GM12874 (cell line): Measurements from ENCODE around the gene LNX2.

Experiments
- TF ChIP-seq, protein P1 (sequence below): IDR thresholded peaks from 2 replicates; pipeline ENCODE4 v1.5.1; 2011; ENCODE audit warnings: low read depth, mild to moderate bottlenecking, control low read depth, low read length, moderate library complexity; ENCODE audit not compliant: insufficient read depth

Gene LNX2

GRCh38 chr13:27650312-27650711 is 30.0 kb upstream of the LNX2 start:
- TF ChIP-seq, protein P1, sequence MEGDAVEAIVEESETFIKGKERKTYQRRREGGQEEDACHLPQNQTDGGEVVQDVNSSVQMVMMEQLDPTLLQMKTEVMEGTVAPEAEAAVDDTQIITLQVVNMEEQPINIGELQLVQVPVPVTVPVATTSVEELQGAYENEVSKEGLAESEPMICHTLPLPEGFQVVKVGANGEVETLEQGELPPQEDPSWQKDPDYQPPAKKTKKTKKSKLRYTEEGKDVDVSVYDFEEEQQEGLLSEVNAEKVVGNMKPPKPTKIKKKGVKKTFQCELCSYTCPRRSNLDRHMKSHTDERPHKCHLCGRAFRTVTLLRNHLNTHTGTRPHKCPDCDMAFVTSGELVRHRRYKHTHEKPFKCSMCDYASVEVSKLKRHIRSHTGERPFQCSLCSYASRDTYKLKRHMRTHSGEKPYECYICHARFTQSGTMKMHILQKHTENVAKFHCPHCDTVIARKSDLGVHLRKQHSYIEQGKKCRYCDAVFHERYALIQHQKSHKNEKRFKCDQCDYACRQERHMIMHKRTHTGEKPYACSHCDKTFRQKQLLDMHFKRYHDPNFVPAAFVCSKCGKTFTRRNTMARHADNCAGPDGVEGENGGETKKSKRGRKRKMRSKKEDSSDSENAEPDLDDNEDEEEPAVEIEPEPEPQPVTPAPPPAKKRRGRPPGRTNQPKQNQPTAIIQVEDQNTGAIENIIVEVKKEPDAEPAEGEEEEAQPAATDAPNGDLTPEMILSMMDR = no peak

- TF ChIP-seq, protein P1 = no peak
Observed at GRCh38 chr13:27644302-27644701, 24.0 kb upstream of the LNX2 start.

GRCh38 chr13:27643334-27644132 is 23.2 kb upstream of the LNX2 start:
- TF ChIP-seq, protein P1 = no peak

- TF ChIP-seq, protein P1 = no peak
Observed at GRCh38 chr13:27641711-27642502, 21.6 kb upstream of the LNX2 start.

DNA sequence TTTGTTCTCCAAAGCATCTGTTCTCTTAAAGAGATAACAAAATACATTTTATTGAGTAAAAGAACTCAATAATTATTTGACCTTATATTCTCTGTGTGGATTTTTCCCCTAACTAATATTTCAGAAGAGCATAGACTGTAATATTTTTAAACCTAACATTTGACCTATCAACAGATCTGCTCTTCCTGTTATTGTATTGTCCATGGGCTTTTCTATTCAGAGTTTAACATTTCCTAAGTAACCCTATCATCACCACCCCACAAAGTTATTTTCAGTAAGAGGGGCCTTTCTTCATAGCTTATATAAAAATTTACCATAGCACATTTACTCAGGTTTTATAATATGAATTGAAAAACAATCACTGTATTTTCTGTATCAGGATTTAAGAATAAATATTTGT is 18.9 kb upstream of the LNX2 start:
- TF ChIP-seq, protein P1 = no peak

GRCh38 chr13:27638521-27638920 is 18.2 kb upstream of the LNX2 start:
- TF ChIP-seq, protein P1 = no peak

DNA sequence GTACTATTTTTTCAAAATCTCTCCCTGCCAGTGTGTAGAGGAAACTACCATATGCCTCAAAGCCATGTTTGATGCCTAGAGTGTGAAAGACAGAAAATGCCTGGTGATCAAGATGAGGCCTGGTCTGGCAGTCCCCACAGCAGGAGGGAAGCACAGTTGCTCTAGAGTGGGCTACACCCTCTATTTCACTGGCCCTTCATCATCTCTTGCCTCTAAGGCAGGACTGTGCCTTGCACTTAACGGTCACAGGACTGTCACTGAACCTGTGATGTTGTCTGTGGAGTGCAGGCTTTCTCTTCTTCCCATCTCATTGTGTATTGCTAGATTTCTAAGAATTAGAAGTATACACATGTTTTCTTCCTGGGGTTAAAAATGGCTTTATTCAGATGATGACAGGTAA is 17.7 kb upstream of the LNX2 start:
- TF ChIP-seq, protein P1 = no peak
